ENCODE measurements around the gene LAMA5.

LAMA5 gene

DNA sequence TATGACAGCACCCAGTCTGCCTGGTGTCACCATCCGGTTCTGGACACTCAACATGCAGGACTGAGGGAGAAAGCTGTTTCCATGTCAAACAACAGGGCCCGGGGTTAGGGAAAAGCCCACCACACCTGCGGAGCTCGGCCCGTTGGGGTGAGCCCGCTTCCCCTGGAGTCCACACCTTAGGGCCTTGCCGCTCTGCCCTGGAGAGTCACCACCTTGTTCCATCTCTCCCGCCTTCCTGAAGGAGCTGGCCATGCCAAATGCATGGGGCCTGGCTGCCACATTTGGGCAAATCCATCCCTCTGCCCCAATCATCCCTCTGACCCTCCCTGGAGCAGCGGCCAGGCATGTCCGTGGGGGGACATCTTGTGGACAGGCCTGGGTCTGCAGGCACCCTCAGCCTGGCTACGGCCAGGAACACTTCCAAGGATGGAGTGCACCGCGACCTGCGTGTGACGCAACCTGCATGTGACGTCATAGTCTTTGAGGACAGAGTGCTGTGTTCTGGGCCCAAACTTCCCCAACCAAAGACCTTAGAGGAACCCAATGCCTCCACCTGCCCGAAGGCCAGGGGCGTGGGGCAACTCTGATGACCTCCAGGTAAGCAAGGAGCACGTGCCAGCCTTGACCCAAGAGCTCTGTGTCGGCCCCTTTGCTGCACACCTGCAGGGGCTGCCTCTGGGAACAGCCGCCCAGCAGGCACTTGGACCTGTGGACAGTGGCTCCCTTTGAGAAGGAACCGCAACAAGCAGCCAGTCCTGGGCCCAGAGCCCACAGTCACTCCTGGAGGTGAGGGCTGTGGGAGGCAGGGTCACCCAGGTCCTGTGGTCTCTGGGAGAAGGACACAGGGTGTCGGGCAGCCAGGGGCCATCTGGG lies 38.2 kb upstream of the LAMA5 start:
- TF ChIP-seq EGR1 (IDR thresholded peaks at IDR 0.05) (no peak), CEBPB (IDR thresholded peaks at IDR 0.05) (peak; percentile 67), USF1 (IDR thresholded peaks at IDR 0.05) (no peak), RAD21 (IDR thresholded peaks at IDR 0.05; ENCODE audit: low read depth) (peak; percentile 56; the same call in 1 of the 2 replicates), EP300 (IDR thresholded peaks at IDR 0.05; ENCODE audit: borderline replicate concordance) (no peak)

GRCh38 chr20:62404761-62405107 lies 37.6 kb upstream of the LAMA5 start:
- TF ChIP-seq RAD21 (IDR thresholded peaks at IDR 0.05; ENCODE audit: low read depth) = no peak

GRCh38 chr20:62404112-62404665 lies 37.1 kb upstream of the LAMA5 start:
- TF ChIP-seq MAX (IDR thresholded peaks at IDR 0.05) = no peak
- TF ChIP-seq TAF1 (IDR thresholded peaks at IDR 0.05; ENCODE audit: low read depth) = no peak
- no peak for TF ChIP-seq USF1 (IDR thresholded peaks at IDR 0.05)
- TF ChIP-seq EGR1 (IDR thresholded peaks at IDR 0.05) = no peak
- TF ChIP-seq ZBTB7A (IDR thresholded peaks at IDR 0.05; ENCODE audit: low read depth) = no peak
- TF ChIP-seq NFIC (IDR thresholded peaks at IDR 0.05) = no peak
- TF ChIP-seq REST (IDR thresholded peaks at IDR 0.05; ENCODE audit: low read depth) = no peak
- TF ChIP-seq EP300 (IDR thresholded peaks at IDR 0.05; ENCODE audit: borderline replicate concordance) = no peak
- TF ChIP-seq TEAD4 (IDR thresholded peaks at IDR 0.05) = no peak

DNA sequence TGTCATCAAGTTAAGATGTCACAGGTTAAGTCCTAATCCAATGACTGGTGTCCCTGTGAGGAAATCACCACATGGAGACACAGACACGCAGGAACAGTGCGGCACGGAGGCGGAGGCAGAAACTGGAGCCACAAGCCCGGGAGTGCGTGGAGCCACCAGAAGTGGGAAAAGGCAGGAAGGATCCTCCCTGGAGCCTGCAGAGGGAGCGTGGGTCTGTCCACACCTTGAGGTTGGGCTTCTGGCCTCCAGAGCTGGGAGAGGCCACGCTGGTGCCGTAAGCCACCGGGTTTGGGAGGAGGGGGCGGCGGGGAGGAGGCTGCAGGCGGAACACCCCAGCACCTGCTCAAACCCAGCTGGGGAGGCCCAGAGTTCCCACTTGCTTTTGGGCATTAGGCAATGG lies 36.2 kb upstream of the LAMA5 start:
- no peak for TF ChIP-seq TEAD4 (IDR thresholded peaks at IDR 0.05)
- TF ChIP-seq YY1 (IDR thresholded peaks at IDR 0.05; ENCODE audit: low read depth) = no peak
- TF ChIP-seq EGR1 (IDR thresholded peaks at IDR 0.05) = no peak
- no peak for TF ChIP-seq TAF1 (IDR thresholded peaks at IDR 0.05; ENCODE audit: low read depth)
- TF ChIP-seq ZBTB7A (IDR thresholded peaks at IDR 0.05; ENCODE audit: low read depth) = no peak
- TF ChIP-seq REST (IDR thresholded peaks at IDR 0.05; ENCODE audit: low read depth) = no peak
- TF ChIP-seq EP300 (IDR thresholded peaks at IDR 0.05; ENCODE audit: borderline replicate concordance) = no peak

DNA sequence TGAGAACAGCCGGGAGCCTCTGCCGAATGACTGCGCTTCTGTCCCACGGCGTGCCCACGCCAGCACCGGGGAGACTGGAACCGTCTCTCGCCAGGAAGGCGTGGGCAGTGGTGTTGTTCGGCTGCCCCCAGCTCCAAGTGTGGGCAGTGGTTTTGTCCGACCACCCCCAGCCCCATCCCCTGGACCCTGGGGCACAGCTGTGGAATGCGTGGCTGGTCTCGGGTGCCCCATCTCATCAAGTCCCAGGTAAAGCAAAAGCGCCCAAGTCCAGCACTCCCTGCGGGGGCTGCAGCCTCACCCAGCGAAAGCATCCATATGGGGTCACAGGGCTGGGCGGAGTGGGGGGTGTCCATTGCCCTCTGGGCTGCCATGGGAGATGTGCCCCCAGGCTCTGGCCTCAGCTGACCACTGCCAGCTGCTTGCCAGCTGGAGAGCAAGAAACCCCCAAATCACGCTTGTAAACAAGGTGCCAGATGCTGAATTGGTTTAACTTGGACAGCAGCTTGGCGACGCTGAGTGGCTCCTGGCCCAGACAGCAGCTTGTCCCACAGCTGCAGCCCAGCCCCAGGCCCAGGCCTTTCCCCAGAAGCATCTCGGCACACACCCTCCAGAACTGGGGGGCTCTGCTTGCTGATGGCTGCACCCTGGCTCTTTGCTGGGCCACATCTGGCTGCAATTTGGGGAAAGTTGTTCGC lies 35.5 kb upstream of the LAMA5 start:
- TF ChIP-seq TCF12 (IDR thresholded peaks at IDR 0.05; ENCODE audit: low read depth) (no peak), TEAD4 (IDR thresholded peaks at IDR 0.05) (no peak), EGR1 (IDR thresholded peaks at IDR 0.05) (no peak), RAD21 (IDR thresholded peaks at IDR 0.05; ENCODE audit: low read depth) (no peak), CREB1 (IDR thresholded peaks at IDR 0.05; ENCODE audit: low read depth) (no peak), USF1 (IDR thresholded peaks at IDR 0.05) (no peak), TAF1 (IDR thresholded peaks at IDR 0.05; ENCODE audit: low read depth) (no peak), MAX (IDR thresholded peaks at IDR 0.05) (no peak), EP300 (IDR thresholded peaks at IDR 0.05; ENCODE audit: borderline replicate concordance) (no peak), YY1 (IDR thresholded peaks at IDR 0.05; ENCODE audit: low read depth) (no peak), REST (IDR thresholded peaks at IDR 0.05; ENCODE audit: low read depth) (no peak), NFIC (IDR thresholded peaks at IDR 0.05) (no peak), FOXM1 (IDR thresholded peaks at IDR 0.05; ENCODE audit: borderline replicate concordance, low read depth) (no peak), ZBTB7A (IDR thresholded peaks at IDR 0.05; ENCODE audit: low read depth) (no peak), CEBPB (IDR thresholded peaks at IDR 0.05) (no peak)
